Thoracic aorta (tissue), 2 donors: ENCODE data around the gene GALNT9. TPM values are rescaled to one million over a fixed set of nuclear protein-coding genes. Genes with fewer than 3 reads are reported as not detected.
"Not testable (repeated sequence)": the region's sequence is repeated elsewhere in the genome, so short reads cannot be mapped to it uniquely, and the experiment has no call there.

Source experiments
- ATAC-seq: fragments of 150-250 bp; one replicate; pipeline ENCODE4 v1.8.0; 2017; ENCODE audit warnings: low read depth; ENCODE audit not compliant: insufficient number of reproducible peaks, low FRiP score
- DNase-seq: peaks from one replicate; pipeline ENCODE4 v3.0.0-alpha.2; 2020; ENCODE audit warnings: low spot score
- H3K27ac ChIP-seq, 2 donors: fragments of 200-600 bp; sonication (generic); 1 replicate in 1 of 2; 2 replicates in 1 of 2; pipeline ENCODE4 v1.5.1; 2016; ENCODE audit warnings: mild to moderate bottlenecking in 2 of 2, moderate library complexity in 2 of 2
- H3K27me3 ChIP-seq: fragments of 200-600 bp; sonication (generic); replicated peaks from 2 replicates; pipeline ENCODE4 v1.6.0; 2016; ENCODE audit warnings: mild to moderate bottlenecking; ENCODE audit not compliant: insufficient read depth
- H3K36me3 ChIP-seq: fragments of 200-600 bp; sonication (generic); one replicate; pipeline ENCODE4 v1.5.1; 2016
- H3K4me1 ChIP-seq, 2 donors: fragments of 200-600 bp; sonication (generic); 1 replicate in 1 of 2; 2 replicates in 1 of 2; pipeline versions ENCODE4 v1.5.1 to v1.6.0; 2016; ENCODE audit warnings: low read depth in 2 of 2, mild to moderate bottlenecking in 1 of 2; ENCODE audit not compliant: control insufficient read depth in 1 of 2
- H3K4me3 ChIP-seq: fragments of 200-600 bp; sonication (generic); 2 replicates; pipeline ENCODE4 v1.5.1; 2016; ENCODE audit warnings: mild to moderate bottlenecking
- H3K9me3 ChIP-seq: fragments of 200-600 bp; sonication (generic); 2 replicates; pipeline ENCODE4 v1.5.1; 2016
- total RNA-seq, 2 donors: library from RNA; depleted of rRNA; stranded (reverse); fragments of >200 nt; gene quantifications; one replicate each; pipeline versions ENCODE4 v1.1.0 to v1.2.3, GENCODE V29; 2016
- TF ChIP-seq, protein P1 (sequence below): fragments of 200-600 bp; sonication (generic); IDR thresholded peaks from one replicate; pipeline ENCODE4 v1.5.1; 2019; ENCODE audit warnings: antibody characterized with exemption

Gene GALNT9
- total RNA-seq, 2 donors from 2014 or later = 1.7 TPM; not detected in 1

DNA sequence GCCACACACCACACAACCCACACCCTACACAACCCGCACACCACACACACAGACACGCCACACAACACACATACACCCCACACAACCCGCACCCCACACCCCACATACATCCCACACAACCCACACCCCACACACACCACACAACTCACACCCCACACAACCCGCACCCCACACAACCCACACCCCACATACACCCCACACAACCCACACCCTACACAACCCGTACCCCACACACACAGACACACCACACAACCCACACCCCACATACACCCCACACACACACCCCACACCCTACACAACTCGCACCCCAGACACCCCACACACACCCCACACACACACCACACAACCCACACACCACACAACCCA is 106.6 kb downstream of the GALNT9 start:
- ATAC-seq (no peak), DNase-seq (no peak)
- Histone ChIP-seq H3K9me3 (peaks cover 3% of the 10 kb centered on the region), H3K36me3 (no peaks in the 10 kb centered on the region), H3K4me1 (peaks cover 0 to 3% of the 10 kb centered on the region in 2 donors), H3K4me3 (no peak overlapping the region), H3K27me3 (no peaks in the 10 kb centered on the region), H3K27ac (no peak overlapping the region)
- TF ChIP-seq, protein P1, sequence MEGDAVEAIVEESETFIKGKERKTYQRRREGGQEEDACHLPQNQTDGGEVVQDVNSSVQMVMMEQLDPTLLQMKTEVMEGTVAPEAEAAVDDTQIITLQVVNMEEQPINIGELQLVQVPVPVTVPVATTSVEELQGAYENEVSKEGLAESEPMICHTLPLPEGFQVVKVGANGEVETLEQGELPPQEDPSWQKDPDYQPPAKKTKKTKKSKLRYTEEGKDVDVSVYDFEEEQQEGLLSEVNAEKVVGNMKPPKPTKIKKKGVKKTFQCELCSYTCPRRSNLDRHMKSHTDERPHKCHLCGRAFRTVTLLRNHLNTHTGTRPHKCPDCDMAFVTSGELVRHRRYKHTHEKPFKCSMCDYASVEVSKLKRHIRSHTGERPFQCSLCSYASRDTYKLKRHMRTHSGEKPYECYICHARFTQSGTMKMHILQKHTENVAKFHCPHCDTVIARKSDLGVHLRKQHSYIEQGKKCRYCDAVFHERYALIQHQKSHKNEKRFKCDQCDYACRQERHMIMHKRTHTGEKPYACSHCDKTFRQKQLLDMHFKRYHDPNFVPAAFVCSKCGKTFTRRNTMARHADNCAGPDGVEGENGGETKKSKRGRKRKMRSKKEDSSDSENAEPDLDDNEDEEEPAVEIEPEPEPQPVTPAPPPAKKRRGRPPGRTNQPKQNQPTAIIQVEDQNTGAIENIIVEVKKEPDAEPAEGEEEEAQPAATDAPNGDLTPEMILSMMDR = no peak

DNA sequence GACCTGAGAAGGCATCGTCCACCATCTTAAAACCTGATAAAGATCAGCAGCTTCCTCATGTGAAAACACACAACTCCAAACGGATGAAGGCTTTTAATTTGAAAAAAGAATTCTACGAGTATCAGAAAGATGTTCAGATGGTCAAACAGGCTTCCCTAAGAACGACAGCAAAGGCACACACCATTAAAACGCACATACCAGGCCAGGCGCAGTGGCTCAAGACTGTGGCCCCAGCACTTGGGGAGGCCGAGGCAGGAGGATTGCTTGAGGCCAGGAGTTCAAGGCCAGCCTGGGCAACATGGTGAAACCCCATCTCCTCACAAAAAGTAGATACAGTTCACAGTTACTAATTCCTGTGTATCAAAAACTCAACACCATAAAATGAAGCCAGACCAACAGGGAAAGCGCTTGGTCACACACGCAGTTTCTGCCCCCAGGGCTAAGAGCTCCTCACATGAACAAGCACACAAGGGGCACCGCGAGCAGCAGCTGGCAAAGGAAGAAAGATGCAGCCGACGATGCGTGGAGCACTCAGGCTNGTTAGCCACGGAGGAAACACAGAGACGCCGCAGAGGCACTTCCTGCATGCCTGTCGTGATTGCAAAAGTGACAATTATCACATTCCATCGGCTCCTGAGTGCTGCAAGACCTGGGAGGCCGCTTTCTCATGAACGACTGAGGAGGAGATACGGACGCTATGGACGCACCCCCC is 107.1 kb downstream of the GALNT9 start:
- H3K4me3 ChIP-seq = no peak overlapping the region
- H3K36me3 ChIP-seq = no peaks in the 10 kb centered on the region
- H3K27me3 ChIP-seq = no peaks in the 10 kb centered on the region
- ATAC-seq (no peak), DNase-seq (no peak)
- H3K27ac ChIP-seq = no peak overlapping the region
- peaks cover 0 to 3% of the 10 kb centered on the region in 2 donors for H3K4me1 ChIP-seq
- TF ChIP-seq, protein P1 = no peak
- H3K9me3 ChIP-seq = peaks cover 3% of the 10 kb centered on the region

DNA sequence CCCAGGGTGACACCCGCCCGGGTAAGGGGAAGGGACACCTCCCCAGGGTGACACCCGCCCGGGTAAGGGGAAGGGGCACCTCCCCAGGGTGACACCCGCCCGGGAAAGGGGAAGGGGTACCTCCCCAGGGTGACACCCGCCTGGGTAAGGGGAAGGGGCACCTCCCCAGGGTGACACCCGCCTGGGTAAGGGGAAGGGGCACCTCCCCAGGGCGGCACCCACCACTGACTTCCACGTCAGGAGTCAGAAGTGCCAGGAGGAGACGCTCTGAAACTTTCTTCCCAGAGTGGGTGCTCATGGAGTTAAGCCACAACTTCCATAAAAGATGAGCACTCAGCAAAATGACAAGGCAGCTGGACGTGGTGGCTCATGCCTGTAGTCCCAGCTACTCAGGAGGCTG is 109.6 kb downstream of the GALNT9 start:
- not testable (repeated sequence) for H3K36me3 ChIP-seq, H3K4me1 ChIP-seq, H3K4me3 ChIP-seq, H3K9me3 ChIP-seq, H3K27me3 ChIP-seq, DNase-seq, ATAC-seq, H3K27ac ChIP-seq

DNA sequence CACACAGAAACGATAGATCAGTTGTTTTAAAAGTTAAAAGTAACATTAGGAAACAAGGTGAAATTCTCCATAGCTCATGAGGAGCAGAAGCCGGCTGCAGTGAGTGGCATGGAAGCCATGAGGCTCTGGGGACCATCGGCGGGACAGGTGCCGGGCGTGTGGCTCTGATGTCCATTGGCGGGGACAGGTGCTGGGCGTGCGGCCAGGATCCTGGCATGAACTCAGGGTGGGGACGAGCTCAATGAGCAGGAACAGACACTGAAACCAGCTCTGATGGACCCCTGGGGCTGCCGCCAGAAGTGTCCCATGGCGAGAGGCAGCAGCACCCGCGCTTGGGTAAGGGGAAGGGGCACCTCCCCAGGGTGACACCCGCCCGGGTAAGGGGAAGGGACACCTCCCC is 110.1 kb downstream of the GALNT9 start:
- Histone ChIP-seq H3K36me3 (no peaks in the 10 kb centered on the region), H3K27ac (no peak overlapping the region), H3K4me1 (no peaks in the 10 kb centered on the region), H3K4me3 (no peak overlapping the region), H3K9me3 (peaks cover 3% of the 10 kb centered on the region), H3K27me3 (no peaks in the 10 kb centered on the region)
- DNase-seq (no peak), ATAC-seq (no peak)
- TF ChIP-seq, protein P1 = no peak

DNA sequence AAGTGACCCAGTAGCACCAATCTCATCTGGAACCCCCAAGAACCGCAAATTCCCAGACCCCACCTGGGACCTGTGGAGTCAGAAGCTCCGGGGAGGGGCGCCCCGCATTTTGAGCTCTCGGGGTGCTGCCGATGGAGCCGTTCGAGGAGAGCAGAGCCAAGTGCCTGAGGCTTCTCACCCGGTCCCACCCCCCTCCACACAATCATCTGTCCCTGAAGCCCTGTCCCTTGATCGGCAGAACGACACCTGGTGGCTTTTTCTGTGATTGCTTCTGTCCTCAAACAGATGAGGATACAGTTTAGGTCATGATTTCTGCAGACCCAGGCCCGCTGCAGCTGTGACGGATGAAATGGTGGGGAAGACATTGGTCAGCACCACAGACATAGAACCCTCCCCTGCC is 110.5 kb downstream of the GALNT9 start:
- TF ChIP-seq, protein P1 = no peak
- Histone ChIP-seq H3K4me3 (no peak overlapping the region), H3K36me3 (no peaks in the 10 kb centered on the region), H3K4me1 (no peaks in the 10 kb centered on the region), H3K9me3 (peaks cover 3% of the 10 kb centered on the region), H3K27ac (no peak overlapping the region), H3K27me3 (no peaks in the 10 kb centered on the region)
- DNase-seq (no peak), ATAC-seq (no peak)

DNA sequence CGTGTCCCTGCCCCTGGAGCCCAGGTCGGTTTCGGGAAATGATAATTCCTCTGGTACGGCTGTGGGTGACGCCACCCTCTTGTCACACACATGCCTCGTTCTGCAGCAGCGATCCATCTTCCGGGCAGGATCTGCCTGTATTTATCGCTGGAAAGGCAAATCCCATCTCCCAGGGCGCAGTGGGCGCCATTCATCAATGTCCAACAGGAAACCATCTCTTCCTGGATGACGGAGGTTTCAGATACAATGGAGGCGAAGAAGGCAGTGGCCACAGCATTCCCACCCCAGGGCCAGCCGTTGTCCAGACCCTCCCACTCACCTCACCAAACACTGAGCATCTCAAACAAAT is 110.9 kb downstream of the GALNT9 start:
- TF ChIP-seq, protein P1 = no peak
- Histone ChIP-seq H3K9me3 (peaks cover 3% of the 10 kb centered on the region), H3K36me3 (no peaks in the 10 kb centered on the region), H3K27ac (no peak overlapping the region), H3K4me3 (no peak overlapping the region), H3K4me1 (no peaks in the 10 kb centered on the region), H3K27me3 (no peaks in the 10 kb centered on the region)
- ATAC-seq = no peak
- DNase-seq = no peak
